IMR-90 (cell line): ENCODE results near the gene IPO13. TPM values are rescaled to one million over a fixed set of nuclear protein-coding genes. Genes with fewer than 3 reads are reported as not detected.

Source experiments
- ATAC-seq: fragments of 200-7000 bp; cut with Tn5 transposase; 2 replicates; pipeline ENCODE4 v1.9.1; 2020; ENCODE audit warnings: low read depth, mild to moderate bottlenecking, moderate library complexity
- BruUV-seq: library from RNA; stranded (reverse); fragments of 400-500 nt; replicated peaks from 2 replicates; lab custom pipeline; 2021; lab: Mats Ljungman, UMichigan
- CTCF ChIA-PET: fragments of 300-600 bp; formaldehyde crosslinking; extraction: SDS; loops from one replicate; lab custom pipeline; 2021; ENCODE audit warnings: antibody characterized with exemption; lab: Yijun Ruan, JAX
- POLR2A ChIA-PET: fragments of 300-600 bp; sonication (Branson Sonifier 250); formaldehyde crosslinking; loops from one replicate; lab custom pipeline; 2022; ENCODE audit warnings: antibody characterized with exemption; ENCODE audit not compliant: unreplicated experiment; lab: Charles Lee
- DNase-seq: peaks from one replicate; pipeline ENCODE4 v3.0.0; 2013
- H2AFZ ChIP-seq: replicated peaks from 2 replicates; pipeline ENCODE3; 2013; ENCODE audit warnings: low read length, mild to moderate bottlenecking; ENCODE audit not compliant: poor library complexity
- H2AK5ac ChIP-seq: 2 replicates; pipeline ENCODE4 v1.6.1; 2013; ENCODE audit warnings: low read depth, low read length, inconsistent platforms
- H2AK9ac ChIP-seq: replicated peaks from 2 replicates; pipeline ENCODE3; 2013; ENCODE audit warnings: mild to moderate bottlenecking, low read depth, low read length, moderate library complexity; ENCODE audit not compliant: poor library complexity
- H2BK120ac ChIP-seq: 2 replicates; pipeline ENCODE4 v1.6.1; 2013; ENCODE audit warnings: low read depth, low read length, inconsistent platforms
- H2BK15ac ChIP-seq: 3 replicates; pipeline ENCODE4 v1.6.1; 2013; ENCODE audit warnings: low read depth, low read length, inconsistent platforms
- H2BK20ac ChIP-seq: 2 replicates; pipeline ENCODE4 v1.6.1; 2013; ENCODE audit warnings: low read depth, mild to moderate bottlenecking, inconsistent platforms, low read length, moderate library complexity
- H2BK5ac ChIP-seq: 2 replicates; pipeline ENCODE4 v1.6.1; 2013; ENCODE audit warnings: mild to moderate bottlenecking, low read depth, low read length, inconsistent platforms; ENCODE audit not compliant: poor library complexity, severe bottlenecking
- H3K14ac ChIP-seq: replicated peaks from 2 replicates; pipeline ENCODE4 v1.6.1; 2013; ENCODE audit warnings: low read depth, low read length, inconsistent platforms
- H3K18ac ChIP-seq: 2 replicates; pipeline ENCODE4 v1.6.1; 2013; ENCODE audit warnings: low read depth, low read length, control low read depth
- H3K23ac ChIP-seq: 2 replicates; pipeline ENCODE4 v1.6.1; 2013; ENCODE audit warnings: low read depth, low read length, inconsistent platforms
- H3K27ac ChIP-seq: 2 replicates; pipeline ENCODE4 v1.5.1; 2013; ENCODE audit warnings: mild to moderate bottlenecking, control low read depth, low read length; ENCODE audit not compliant: insufficient read depth
- H3K27me3 ChIP-seq: 2 replicates; pipeline ENCODE4 v1.6.1; 2013; ENCODE audit warnings: low read length; ENCODE audit not compliant: control insufficient read depth, insufficient read depth
- H3K36me3 ChIP-seq: 2 replicates; pipeline ENCODE4 v1.6.1; 2013; ENCODE audit warnings: low read length, mixed read lengths; ENCODE audit not compliant: control insufficient read depth, insufficient read depth
- H3K4ac ChIP-seq: 2 replicates; pipeline ENCODE4 v1.6.1; 2013; ENCODE audit warnings: low read depth, low read length, inconsistent platforms
- H3K4me1 ChIP-seq: 2 replicates; pipeline ENCODE4 v1.6.1; 2013; ENCODE audit warnings: low read length, mixed read lengths; ENCODE audit not compliant: control insufficient read depth, insufficient read depth
- H3K4me2 ChIP-seq: 2 replicates; pipeline ENCODE4 v1.6.1; 2013; ENCODE audit warnings: low read depth, mild to moderate bottlenecking, control low read depth, low read length, moderate library complexity
- H3K4me3 ChIP-seq: 2 replicates; pipeline ENCODE4 v1.5.1; 2013; ENCODE audit warnings: low read depth, mild to moderate bottlenecking, control low read depth, low read length, moderate library complexity; ENCODE audit not compliant: insufficient read depth
- H3K56ac ChIP-seq: 2 replicates; pipeline ENCODE4 v1.6.1; 2013; ENCODE audit warnings: low read length, inconsistent platforms; ENCODE audit not compliant: insufficient read depth; ENCODE audit errors: extremely low read depth
- H3K79me1 ChIP-seq, 2 experiments: 2 replicates each; pipeline ENCODE4 v1.6.1; 2013; ENCODE audit warnings: low read length in 2 of 2, inconsistent platforms in 1 of 2, low read depth in 1 of 2
- H3K9ac ChIP-seq: 2 replicates; pipeline ENCODE4 v1.6.1; 2013; ENCODE audit warnings: low read depth, low read length, control low read depth
- H3K9me1 ChIP-seq: 2 replicates; pipeline ENCODE4 v1.6.1; 2013; ENCODE audit warnings: low read length, inconsistent platforms; ENCODE audit not compliant: insufficient read depth
- H3K9me3 ChIP-seq: 2 replicates; pipeline ENCODE4 v1.6.1; 2013; ENCODE audit warnings: low read length; ENCODE audit not compliant: control insufficient read depth, insufficient read depth
- H4K20me1 ChIP-seq: 2 replicates; pipeline ENCODE4 v1.6.1; 2013; ENCODE audit warnings: low read length, inconsistent platforms; ENCODE audit not compliant: insufficient read depth
- H4K5ac ChIP-seq: 2 replicates; pipeline ENCODE4 v1.6.1; 2013; ENCODE audit warnings: mild to moderate bottlenecking, low read depth, low read length, control low read depth
- H4K8ac ChIP-seq, 2 experiments: 2 replicates each; pipeline ENCODE4 v1.6.1; 2013; ENCODE audit warnings: low read depth in 2 of 2, low read length in 2 of 2, control low read depth in 1 of 2, inconsistent platforms in 1 of 2
- H4K91ac ChIP-seq: 2 replicates; pipeline ENCODE4 v1.6.1; 2013; ENCODE audit warnings: low read depth, low read length, inconsistent platforms; ENCODE audit not compliant: insufficient read depth
- BHLHE40 ChIP-seq: fragments of 150-350 bp; IDR thresholded peaks from 2 replicates; pipeline ENCODE4 v1.6.1; 2016; ENCODE audit warnings: mild to moderate bottlenecking, low read depth, low read length
- CEBPB ChIP-seq: IDR thresholded peaks from 2 replicates; pipeline ENCODE4 v1.6.1; 2012; ENCODE audit warnings: low read depth, low read length, improper control_type of control experiment
- CTCF ChIP-seq: conservative IDR thresholded peaks from 2 replicates; pipeline ENCODE4 v1.5.1; 2012; ENCODE audit warnings: mild to moderate bottlenecking, low read depth, low read length, improper control_type of control experiment
- FOS ChIP-seq: fragments of 150-350 bp; IDR thresholded peaks from 2 replicates; pipeline ENCODE4 v1.6.1; 2016; ENCODE audit warnings: low read depth, low read length
- MAFK ChIP-seq: IDR thresholded peaks from 2 replicates; pipeline ENCODE4 v1.6.1; 2012; ENCODE audit warnings: low read depth, low read length, improper control_type of control experiment
- MAZ ChIP-seq: IDR thresholded peaks from 2 replicates; pipeline ENCODE4 v1.6.1; 2012; ENCODE audit warnings: low read depth, mild to moderate bottlenecking, low read length, improper control_type of control experiment, moderate library complexity, borderline replicate concordance
- NFE2L2 ChIP-seq: fragments of 150-350 bp; IDR thresholded peaks from 2 replicates; pipeline ENCODE4 v1.6.1; 2016; ENCODE audit warnings: low read depth, mild to moderate bottlenecking, low read length
- POLR2A ChIP-seq: IDR thresholded peaks from 2 replicates; pipeline ENCODE4 v1.6.1; 2012; ENCODE audit warnings: mild to moderate bottlenecking, low read depth, low read length
- RCOR1 ChIP-seq: IDR thresholded peaks from 2 replicates; pipeline ENCODE4 v1.6.1; 2012; ENCODE audit warnings: mild to moderate bottlenecking, low read length, improper control_type of control experiment; ENCODE audit not compliant: insufficient replicate concordance
- RFX5 ChIP-seq: IDR thresholded peaks from 2 replicates; pipeline ENCODE4 v1.8.0; 2012; ENCODE audit warnings: low read depth, mild to moderate bottlenecking, low read length, moderate library complexity
- SMC3 ChIP-seq: fragments of 150-350 bp; IDR thresholded peaks from 2 replicates; pipeline ENCODE4 v1.6.1; 2016; ENCODE audit warnings: low read depth, mild to moderate bottlenecking, antibody characterized with exemption, low read length, moderate library complexity
- USF2 ChIP-seq: fragments of 150-350 bp; IDR thresholded peaks from 2 replicates; pipeline ENCODE4 v1.6.1; 2017; ENCODE audit warnings: mild to moderate bottlenecking, antibody characterized with exemption, low read length, low read depth
- WGBS, 2 experiments: methylation state at CpG; one replicate each; pipeline versions ENCODE4 v1.1.5 to v1.1.7; 2013; ENCODE audit warnings: missing lambda C conversion rate in 2 of 2; ENCODE audit not compliant: insufficient read length in 1 of 2; ENCODE audit errors: extremely low coverage in 2 of 2; 5-methylcytosine and 5-hydroxymethylcytosine counted together
- dilution Hi-C: fragments of 300-500 bp; cut with HindIII; formaldehyde crosslinking; loops from one replicate; pipeline ENCODE4 v1.14.3; 2018; ENCODE audit warnings: low sequenced_read_pairs; ENCODE audit not compliant: unreplicated experiment
- in situ Hi-C: fragments of 300-500 bp; cut with MboI; formaldehyde crosslinking; loops from 3 replicates; pipeline ENCODE4 v1.14.3; 2019; ENCODE audit warnings: low sequenced_read_pairs, inconsistent platforms, mixed read lengths
- intact Hi-C: fragments of 100-400 bp; cut with micrococcal nuclease; formaldehyde crosslinking; loops from 2 replicates; pipeline ENCODE4 v1.10.0; 2022
- polyA plus RNA-seq, 3 experiments: library from polyadenylated mRNA; depleted of rRNA; stranded (reverse); fragments of >200 nt; gene quantifications; 2 replicates each; pipeline ENCODE4 v1.2.3, GENCODE V29; 2012; ENCODE audit warnings: low replicate concordance in 1 of 3
- total RNA-seq: library from RNA; depleted of rRNA; stranded (reverse); fragments of >200 nt; gene quantifications from 2 replicates; pipeline ENCODE4 v1.2.3, GENCODE V29; 2012

IPO13 gene
- total and polyA plus RNA-seq, 2 of the 4 experiments (the other 2 are of a cell fraction) = 15.2 to 18.7 TPM

- no peak overlapping the region for H3K23ac ChIP-seq
- in situ Hi-C loops (loop anchor here (10.0 kb wide), 1 partner anchor 568 kb away; no protein-coding TSS in a partner anchor), dilution Hi-C loops (no loop called here), intact Hi-C loops (no loop called here)
- no peak overlapping the region for H4K91ac ChIP-seq
- H4K20me1 ChIP-seq = no peaks in the 10 kb centered on the region; the same call in 1 of the 2 replicates
- H2BK20ac ChIP-seq = no peak overlapping the region
- H3K9ac ChIP-seq = no peak overlapping the region
- H3K27ac ChIP-seq = no peak overlapping the region
- H3K9me3 ChIP-seq = no peaks in the 10 kb centered on the region
- ATAC-seq (no peak), DNase-seq (no peak)
- no peak overlapping the region for H2BK15ac ChIP-seq
- no peak overlapping the region for H3K18ac ChIP-seq
- WGBS, 2 experiments = no CpG with 5 or more reads among the region's 20 CpGs
- no peak overlapping the region for H3K4ac ChIP-seq
- no peak overlapping the region for H3K14ac ChIP-seq
- no peak overlapping the region for H3K4me3 ChIP-seq
- no peak overlapping the region for H2BK120ac ChIP-seq
- no peak overlapping the region for H2AK5ac ChIP-seq
- POLR2A ChIA-PET = no interaction called here
- peaks cover 6% of the 10 kb centered on the region; the same call in 1 of the 2 replicates for H3K9me1 ChIP-seq
- no peak overlapping the region for H2BK5ac ChIP-seq
- no peak overlapping the region for H3K4me2 ChIP-seq
- no peak overlapping the region for H2AK9ac ChIP-seq
- CTCF ChIA-PET = no interaction called here
- no peak for TF ChIP-seq RCOR1
- TF ChIP-seq MAZ = no peak
- no peak for TF ChIP-seq MAFK
- TF ChIP-seq NFE2L2 = no peak
- TF ChIP-seq POLR2A = no peak
- no peak for TF ChIP-seq BHLHE40
- TF ChIP-seq CTCF = no peak
- no peak for TF ChIP-seq CEBPB
- TF ChIP-seq USF2 = no peak
- TF ChIP-seq FOS = no peak
- TF ChIP-seq RFX5 = no peak
- TF ChIP-seq SMC3 = no peak
- H3K79me1 ChIP-seq = no peaks in the 10 kb centered on the region
- H3K4me1 ChIP-seq = no peaks in the 10 kb centered on the region
- H3K27me3 ChIP-seq = no peaks in the 10 kb centered on the region
- H4K8ac ChIP-seq = no peak overlapping the region
- no peak overlapping the region for H2AFZ ChIP-seq
- H3K36me3 ChIP-seq = peaks cover 12% of the 10 kb centered on the region; the same call in 1 of the 2 replicates
- H4K5ac ChIP-seq = no peak overlapping the region
- no TSS peak for BruUV-seq
- H3K56ac ChIP-seq = no peak overlapping the region
Observed at GRCh38 chr1:44016890-44017400, 70.2 kb downstream of the IPO13 start.
